H1 (cell line): Measurements from ENCODE around the gene STX5. TPM values are rescaled to one million over a fixed set of nuclear protein-coding genes. Genes with fewer than 3 reads are reported as not detected.

Source experiments
- CEBPB ChIP-seq: IDR thresholded peaks from 2 replicates; pipeline ENCODE4 v1.6.1; 2012; ENCODE audit warnings: low read depth, low read length
- HDAC2 ChIP-seq, 2 experiments: fragments of 300-600 bp in 1 of 2; sonication (generic) in 1 of 2; IDR thresholded peaks; 2 replicates each; pipeline ENCODE4 v1.6.1; 2011 to 2012; ENCODE audit warnings: low read depth in 2 of 2, low read length in 2 of 2, mild to moderate bottlenecking in 2 of 2, moderate library complexity in 2 of 2, borderline replicate concordance in 1 of 2, inconsistent platforms in 1 of 2
- KDM4A ChIP-seq: IDR thresholded peaks from one replicate; pipeline ENCODE4 v1.7.1; 2012; ENCODE audit warnings: low read depth, mild to moderate bottlenecking, moderate library complexity, low read length, inconsistent platforms; ENCODE audit not compliant: severe bottlenecking
- MAFK ChIP-seq: IDR thresholded peaks from 2 replicates; pipeline ENCODE4 v1.6.1; 2012; ENCODE audit warnings: low read depth, mild to moderate bottlenecking, improper control_type of control experiment, low read length
- NRF1 ChIP-seq: IDR thresholded peaks from 2 replicates; pipeline ENCODE4 v1.6.1; 2011; ENCODE audit warnings: mild to moderate bottlenecking, low read depth, low read length, improper control_type of control experiment
- RAD21 ChIP-seq, 2 experiments: IDR thresholded peaks in 1 of 2; conservative IDR thresholded peaks in 1 of 2; 2 replicates each; pipeline ENCODE4 v1.6.1; 2011; ENCODE audit warnings: low read depth in 2 of 2, low read length in 2 of 2, improper control_type of control experiment in 1 of 2, inconsistent platforms in 1 of 2, mild to moderate bottlenecking in 1 of 2, moderate library complexity in 1 of 2
- RNF2 ChIP-seq: fragments of 200-900, 300-1000 bp; sonication (generic); IDR thresholded peaks from 2 replicates; pipeline ENCODE4 v1.7.1; 2016; ENCODE audit warnings: borderline replicate concordance, low read depth, mild to moderate bottlenecking, antibody characterized with exemption, low read length; ENCODE audit not compliant: poor library complexity, severe bottlenecking; ENCODE audit errors: missing control alignments
- TCF12 ChIP-seq: IDR thresholded peaks from 2 replicates; pipeline ENCODE4 v1.6.1; 2011; ENCODE audit warnings: low read depth, mild to moderate bottlenecking, low read length
- polyA plus RNA-seq, 7 experiments: library from polyadenylated mRNA; depleted of rRNA in 3 of 7; stranded (reverse) in 5 of 7; unstranded in 2 of 7; fragments of >200 nt in 5 of 7; fragments of 200-250 nt in 2 of 7; gene quantifications; 1 replicate in 5 of 7; 2 replicates in 1 of 7; 4 replicates in 1 of 7; pipeline versions ENCODE4 v1.2.1 to v1.2.3, GENCODE V29; 2011 to 2013; ENCODE audit warnings: missing spikeins in 2 of 7, mixed read lengths in 2 of 7
- total RNA-seq: library from RNA; stranded (reverse); fragmentation: NEBNext Ultra II Directional; extraction: Animal tissue kit (Norgen Biotek cat#: 25700); gene quantifications from 2 replicates; pipeline ENCODE4 v1.2.1, GENCODE V29; 2021
- TF ChIP-seq, protein P1 (sequence below): fragments of 300-600 bp; sonication (generic); IDR thresholded peaks from 2 replicates; pipeline ENCODE4 v1.7.1; 2012; ENCODE audit warnings: low read length, moderate library complexity, mild to moderate bottlenecking, inconsistent platforms; ENCODE audit not compliant: insufficient replicate concordance

The STX5 gene
- total and polyA plus RNA-seq, 2 of the 8 experiments (the other 6 are each of a cell fraction or from before 2014, with no cell fraction given): 24.2 to 28.5 TPM

GRCh38 chr11:62854825-62855570 is 23.1 kb upstream of the STX5 start (continued):
- TF ChIP-seq, protein P1, sequence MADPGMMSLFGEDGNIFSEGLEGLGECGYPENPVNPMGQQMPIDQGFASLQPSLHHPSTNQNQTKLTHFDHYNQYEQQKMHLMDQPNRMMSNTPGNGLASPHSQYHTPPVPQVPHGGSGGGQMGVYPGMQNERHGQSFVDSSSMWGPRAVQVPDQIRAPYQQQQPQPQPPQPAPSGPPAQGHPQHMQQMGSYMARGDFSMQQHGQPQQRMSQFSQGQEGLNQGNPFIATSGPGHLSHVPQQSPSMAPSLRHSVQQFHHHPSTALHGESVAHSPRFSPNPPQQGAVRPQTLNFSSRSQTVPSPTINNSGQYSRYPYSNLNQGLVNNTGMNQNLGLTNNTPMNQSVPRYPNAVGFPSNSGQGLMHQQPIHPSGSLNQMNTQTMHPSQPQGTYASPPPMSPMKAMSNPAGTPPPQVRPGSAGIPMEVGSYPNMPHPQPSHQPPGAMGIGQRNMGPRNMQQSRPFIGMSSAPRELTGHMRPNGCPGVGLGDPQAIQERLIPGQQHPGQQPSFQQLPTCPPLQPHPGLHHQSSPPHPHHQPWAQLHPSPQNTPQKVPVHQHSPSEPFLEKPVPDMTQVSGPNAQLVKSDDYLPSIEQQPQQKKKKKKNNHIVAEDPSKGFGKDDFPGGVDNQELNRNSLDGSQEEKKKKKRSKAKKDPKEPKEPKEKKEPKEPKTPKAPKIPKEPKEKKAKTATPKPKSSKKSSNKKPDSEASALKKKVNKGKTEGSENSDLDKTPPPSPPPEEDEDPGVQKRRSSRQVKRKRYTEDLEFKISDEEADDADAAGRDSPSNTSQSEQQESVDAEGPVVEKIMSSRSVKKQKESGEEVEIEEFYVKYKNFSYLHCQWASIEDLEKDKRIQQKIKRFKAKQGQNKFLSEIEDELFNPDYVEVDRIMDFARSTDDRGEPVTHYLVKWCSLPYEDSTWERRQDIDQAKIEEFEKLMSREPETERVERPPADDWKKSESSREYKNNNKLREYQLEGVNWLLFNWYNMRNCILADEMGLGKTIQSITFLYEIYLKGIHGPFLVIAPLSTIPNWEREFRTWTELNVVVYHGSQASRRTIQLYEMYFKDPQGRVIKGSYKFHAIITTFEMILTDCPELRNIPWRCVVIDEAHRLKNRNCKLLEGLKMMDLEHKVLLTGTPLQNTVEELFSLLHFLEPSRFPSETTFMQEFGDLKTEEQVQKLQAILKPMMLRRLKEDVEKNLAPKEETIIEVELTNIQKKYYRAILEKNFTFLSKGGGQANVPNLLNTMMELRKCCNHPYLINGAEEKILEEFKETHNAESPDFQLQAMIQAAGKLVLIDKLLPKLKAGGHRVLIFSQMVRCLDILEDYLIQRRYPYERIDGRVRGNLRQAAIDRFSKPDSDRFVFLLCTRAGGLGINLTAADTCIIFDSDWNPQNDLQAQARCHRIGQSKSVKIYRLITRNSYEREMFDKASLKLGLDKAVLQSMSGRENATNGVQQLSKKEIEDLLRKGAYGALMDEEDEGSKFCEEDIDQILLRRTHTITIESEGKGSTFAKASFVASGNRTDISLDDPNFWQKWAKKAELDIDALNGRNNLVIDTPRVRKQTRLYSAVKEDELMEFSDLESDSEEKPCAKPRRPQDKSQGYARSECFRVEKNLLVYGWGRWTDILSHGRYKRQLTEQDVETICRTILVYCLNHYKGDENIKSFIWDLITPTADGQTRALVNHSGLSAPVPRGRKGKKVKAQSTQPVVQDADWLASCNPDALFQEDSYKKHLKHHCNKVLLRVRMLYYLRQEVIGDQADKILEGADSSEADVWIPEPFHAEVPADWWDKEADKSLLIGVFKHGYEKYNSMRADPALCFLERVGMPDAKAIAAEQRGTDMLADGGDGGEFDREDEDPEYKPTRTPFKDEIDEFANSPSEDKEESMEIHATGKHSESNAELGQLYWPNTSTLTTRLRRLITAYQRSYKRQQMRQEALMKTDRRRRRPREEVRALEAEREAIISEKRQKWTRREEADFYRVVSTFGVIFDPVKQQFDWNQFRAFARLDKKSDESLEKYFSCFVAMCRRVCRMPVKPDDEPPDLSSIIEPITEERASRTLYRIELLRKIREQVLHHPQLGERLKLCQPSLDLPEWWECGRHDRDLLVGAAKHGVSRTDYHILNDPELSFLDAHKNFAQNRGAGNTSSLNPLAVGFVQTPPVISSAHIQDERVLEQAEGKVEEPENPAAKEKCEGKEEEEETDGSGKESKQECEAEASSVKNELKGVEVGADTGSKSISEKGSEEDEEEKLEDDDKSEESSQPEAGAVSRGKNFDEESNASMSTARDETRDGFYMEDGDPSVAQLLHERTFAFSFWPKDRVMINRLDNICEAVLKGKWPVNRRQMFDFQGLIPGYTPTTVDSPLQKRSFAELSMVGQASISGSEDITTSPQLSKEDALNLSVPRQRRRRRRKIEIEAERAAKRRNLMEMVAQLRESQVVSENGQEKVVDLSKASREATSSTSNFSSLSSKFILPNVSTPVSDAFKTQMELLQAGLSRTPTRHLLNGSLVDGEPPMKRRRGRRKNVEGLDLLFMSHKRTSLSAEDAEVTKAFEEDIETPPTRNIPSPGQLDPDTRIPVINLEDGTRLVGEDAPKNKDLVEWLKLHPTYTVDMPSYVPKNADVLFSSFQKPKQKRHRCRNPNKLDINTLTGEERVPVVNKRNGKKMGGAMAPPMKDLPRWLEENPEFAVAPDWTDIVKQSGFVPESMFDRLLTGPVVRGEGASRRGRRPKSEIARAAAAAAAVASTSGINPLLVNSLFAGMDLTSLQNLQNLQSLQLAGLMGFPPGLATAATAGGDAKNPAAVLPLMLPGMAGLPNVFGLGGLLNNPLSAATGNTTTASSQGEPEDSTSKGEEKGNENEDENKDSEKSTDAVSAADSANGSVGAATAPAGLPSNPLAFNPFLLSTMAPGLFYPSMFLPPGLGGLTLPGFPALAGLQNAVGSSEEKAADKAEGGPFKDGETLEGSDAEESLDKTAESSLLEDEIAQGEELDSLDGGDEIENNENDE: peak; percentile 78
- TF ChIP-seq CEBPB: no peak
- TF ChIP-seq RAD21 (IDR thresholded peaks at IDR 0.05 in 1 of 2, conservative IDR thresholded peaks at IDR 0.05 in 1 of 2; ENCODE audit: low read depth in 2 of 2, low read length in 2 of 2): no peak
- TF ChIP-seq HDAC2 (IDR thresholded peaks at IDR 0.05; ENCODE audit: borderline replicate concordance in 1 of 2, low read depth in 2 of 2, low read length in 2 of 2): no peak
- TF ChIP-seq KDM4A: no peak
- no peak for TF ChIP-seq RNF2
- TF ChIP-seq NRF1: no peak; the same call in 1 of the 2 replicates
- no peak for TF ChIP-seq MAFK
- no peak for TF ChIP-seq TCF12
